Medulla oblongata (tissue), 1 donor: Measurements from ENCODE around the gene CCZ1B.
"Not testable (repeated sequence)": the region's sequence is repeated elsewhere in the genome, so short reads cannot be mapped to it uniquely, and the experiment has no call there.

Source experiments
- DNase-seq: peaks from one replicate; pipeline ENCODE4 v3.0.0-alpha.2; 2015; ENCODE audit errors: extremely low spot score

CCZ1B gene

DNA sequence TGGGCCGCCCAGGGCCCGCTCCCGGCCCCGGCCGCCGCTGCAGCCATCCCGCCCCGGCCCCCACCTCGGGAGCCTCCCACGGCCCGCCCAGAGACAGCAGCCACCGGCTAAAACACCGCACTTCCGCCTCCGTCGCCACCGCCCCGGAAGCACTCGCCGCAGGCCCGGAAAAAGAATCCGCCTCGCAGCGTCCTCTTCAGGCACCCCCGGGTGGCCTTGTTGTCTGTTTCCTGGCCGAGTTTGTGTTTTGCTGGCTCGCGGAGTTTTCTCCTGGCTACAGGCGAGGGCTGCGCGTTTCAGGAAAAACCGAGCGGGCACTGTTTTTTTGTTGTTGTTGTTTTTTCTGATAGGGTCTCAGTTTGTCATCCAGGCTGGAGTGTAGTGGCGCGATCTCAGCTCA lies at the start of gene CCZ1B:
Gene CCZ1B, minus strand, starts transcription at position 125 of the 400 bp plus-strand sequence. Its CDS starts 78 bp downstream, at position 47.
- DNase-seq, result peak; percentile 72

DNA sequence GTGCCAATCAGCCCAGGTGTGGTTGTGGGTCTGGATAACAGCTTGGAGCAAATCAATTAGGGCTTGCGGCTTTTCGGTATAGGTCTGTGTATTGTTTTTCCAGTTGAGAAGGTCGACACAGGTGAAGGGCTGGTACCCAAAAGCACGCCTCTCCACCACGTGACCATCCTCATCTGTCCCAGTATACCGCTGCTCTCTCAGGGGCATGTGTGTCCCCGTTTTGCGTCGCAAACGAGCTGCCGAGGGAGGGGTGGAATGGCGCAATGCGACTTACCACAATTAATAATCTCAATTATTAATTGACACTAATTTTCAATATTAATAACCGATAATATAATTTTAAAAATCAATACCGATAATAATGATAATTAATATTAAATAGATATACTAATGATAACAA lies 48.9 kb upstream of the CCZ1B start:
- DNase-seq, result not testable (repeated sequence)

DNA sequence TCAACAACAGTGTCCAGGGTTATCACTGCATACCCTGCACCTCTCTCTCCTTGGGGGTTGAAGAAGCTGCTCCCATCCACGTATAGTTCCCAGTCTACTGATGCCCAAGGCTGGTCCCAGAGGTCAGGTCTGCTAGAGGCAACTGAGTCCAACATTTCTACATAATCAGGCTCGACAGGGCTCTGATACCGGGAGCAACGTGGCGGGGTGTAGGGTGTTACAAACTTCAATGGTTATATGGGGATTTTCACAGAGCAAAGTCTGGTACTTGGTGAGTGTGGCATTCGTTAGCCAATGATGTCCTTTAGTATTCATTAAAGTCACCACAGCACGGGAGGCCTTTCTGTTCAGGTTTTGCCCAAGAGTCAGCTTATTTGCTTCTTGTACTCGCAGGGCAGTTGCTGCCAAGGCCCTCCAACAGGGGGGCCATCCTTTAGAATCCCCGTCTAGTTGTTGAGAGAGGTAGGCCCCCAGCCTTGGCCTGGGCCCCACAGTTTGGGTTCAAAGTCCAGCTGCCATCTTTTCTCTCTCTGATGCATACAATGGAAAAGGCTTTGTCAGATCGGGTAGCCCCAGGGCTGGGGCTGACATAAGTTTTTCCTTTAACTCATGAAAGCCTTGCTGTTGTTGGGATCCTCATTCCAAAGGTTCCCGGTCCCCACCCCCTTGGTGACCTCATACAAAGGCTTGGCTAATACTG lies 46.3 kb upstream of the CCZ1B start:
- not testable (repeated sequence) for DNase-seq

DNA sequence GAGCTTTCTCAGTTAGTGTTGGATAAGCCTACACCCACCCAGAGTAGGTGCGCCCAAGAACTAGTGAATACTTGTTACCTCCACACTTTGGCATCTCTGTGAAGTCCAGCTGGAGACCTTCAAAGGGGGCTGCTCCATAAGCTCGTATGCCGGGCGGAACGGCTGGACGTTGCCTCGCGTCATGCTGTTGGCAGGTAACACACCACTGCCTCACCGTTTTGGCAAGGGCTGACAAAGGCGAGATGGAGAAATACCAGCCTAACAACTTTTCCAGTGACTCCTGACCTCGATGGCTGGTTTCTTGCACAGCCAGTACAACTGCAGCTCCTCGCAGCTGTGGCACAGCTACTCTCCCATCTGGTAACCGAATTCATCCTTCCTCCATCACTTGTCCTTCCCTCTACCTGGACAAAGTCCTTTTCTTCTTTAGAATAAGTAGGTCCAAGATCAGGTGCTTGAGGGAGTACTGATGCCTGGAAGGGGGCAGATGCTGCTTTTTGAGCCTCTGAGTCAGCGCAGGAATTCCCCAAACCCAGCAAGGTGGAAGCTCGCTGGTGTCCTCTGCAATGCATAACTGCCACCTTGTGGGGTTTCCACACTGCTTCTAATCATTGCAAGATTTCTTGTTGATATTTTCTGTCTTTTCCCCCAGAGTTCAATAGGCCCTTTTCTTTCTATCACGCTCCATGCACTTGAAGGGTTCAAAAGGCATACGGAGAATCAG lies 45.5 kb upstream of the CCZ1B start:
- DNase-seq, result not testable (repeated sequence)

DNA sequence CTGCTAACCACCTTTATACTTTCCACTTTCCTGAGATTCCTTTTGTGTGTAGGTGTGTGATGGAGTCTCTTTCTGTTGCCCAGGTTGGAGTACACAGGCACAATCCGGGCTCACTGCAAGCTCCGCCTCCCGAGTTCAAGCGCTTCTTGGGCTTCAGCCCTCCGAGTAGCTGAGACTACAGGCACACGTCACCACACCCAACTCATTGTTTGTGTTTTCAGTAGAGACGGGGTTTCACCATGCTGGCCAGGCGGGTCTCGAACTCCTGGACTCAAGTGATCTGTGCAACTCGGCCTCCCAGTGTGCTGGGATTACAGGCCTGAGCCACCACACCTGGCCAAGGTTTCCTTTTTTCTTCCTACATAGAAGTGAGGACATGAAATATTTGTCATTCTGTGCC lies 38.7 kb upstream of the CCZ1B start:
- DNase-seq, result not testable (repeated sequence)

DNA sequence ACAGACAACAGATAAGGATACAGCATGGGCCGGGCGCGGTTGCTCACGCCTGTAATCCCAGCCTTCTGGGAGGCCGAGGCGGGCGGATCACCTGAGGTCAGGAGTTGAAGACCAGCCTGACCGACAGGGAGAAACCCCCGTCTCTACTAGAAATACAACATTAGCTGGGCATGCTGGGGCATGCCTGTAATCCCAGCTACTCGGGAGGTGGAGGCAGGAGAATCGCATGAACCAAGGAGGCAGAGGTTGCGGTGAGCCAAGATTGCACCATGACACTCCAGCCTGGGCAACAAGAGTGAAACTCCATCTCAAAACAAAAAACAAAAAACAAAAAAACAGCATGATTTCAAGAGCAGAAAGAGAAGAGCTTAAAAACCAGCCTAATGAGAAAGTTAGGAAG lies 38.1 kb upstream of the CCZ1B start:
- not testable (repeated sequence) for DNase-seq

DNA sequence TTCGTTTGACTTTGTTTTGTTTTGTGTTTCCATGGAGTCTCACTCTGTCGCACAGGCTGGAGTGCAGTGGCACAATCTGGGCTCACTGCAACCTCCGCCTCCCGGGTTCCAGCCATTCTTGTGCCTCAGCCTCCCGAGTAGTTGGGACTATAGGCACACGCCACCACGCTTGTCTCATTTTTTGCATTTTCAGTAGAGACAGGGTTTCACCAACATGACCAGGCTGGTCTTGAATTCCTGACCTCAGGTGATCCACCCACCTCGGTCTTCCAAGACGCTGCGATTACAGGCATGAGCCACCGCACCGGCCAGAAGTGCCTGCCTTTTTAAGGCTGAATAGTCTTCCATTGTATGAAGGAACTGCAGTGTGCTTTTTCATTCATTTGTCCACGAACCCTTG lies 36.8 kb upstream of the CCZ1B start:
- not testable (repeated sequence) for DNase-seq

DNA sequence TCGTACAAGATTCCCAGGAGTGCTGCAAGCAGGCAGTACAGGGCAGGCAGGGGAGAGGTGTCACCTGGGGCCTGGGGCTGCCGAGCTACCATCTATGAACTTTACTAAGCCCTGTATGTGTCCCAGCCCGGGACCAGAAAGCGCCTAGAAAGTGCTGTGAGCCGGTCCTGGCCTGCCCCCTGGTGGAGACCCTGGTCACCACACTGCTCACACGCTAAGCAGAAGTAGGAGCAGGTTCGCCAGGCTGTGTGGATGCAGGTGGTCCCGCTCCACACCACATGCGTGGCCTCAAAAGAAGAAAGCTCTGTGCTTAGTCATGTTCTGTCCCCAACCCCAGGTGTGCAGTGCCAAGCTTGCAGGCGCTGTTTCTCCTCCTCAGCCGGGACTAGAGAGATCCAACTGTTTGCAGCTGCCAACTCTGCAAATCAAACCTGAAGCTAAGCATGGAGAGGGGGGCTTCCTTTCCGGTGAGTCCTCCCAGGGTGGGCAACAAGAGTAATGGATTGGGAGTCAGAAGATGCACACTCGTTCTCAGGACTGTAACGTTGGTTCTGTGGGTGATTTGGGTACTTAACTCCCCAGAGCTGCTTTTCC lies 31.7 kb upstream of the CCZ1B start:
- DNase-seq, result peak; percentile 23

DNA sequence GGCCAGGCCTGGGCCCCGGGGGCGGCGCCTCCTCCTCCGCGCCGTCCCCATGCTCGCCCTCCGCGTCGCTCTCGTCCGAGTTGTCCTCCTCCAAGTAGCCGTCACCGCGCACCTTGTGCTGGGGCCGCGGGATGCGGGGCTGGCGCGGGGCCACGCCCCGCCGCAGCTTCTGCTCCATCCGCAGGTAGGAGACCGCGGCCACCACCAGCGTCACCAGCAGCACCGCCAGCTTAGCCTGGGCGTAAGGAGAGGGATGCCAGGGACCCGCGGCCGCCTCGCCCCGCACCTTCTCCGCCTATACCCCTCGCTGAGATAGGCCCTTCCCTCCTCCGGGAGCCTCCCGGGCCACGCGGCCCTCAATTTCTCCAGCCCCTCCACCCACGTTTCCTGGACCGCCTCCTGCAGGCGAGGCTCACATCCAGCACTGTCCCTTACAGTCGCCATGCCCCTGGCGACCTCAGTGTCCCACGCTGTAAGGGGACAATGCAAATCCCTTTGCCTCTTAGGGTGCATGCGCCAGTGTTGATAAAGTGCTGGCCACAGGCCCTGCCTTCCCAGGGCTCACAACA lies 29.6 kb upstream of the CCZ1B start:
- not testable (repeated sequence) for DNase-seq

DNA sequence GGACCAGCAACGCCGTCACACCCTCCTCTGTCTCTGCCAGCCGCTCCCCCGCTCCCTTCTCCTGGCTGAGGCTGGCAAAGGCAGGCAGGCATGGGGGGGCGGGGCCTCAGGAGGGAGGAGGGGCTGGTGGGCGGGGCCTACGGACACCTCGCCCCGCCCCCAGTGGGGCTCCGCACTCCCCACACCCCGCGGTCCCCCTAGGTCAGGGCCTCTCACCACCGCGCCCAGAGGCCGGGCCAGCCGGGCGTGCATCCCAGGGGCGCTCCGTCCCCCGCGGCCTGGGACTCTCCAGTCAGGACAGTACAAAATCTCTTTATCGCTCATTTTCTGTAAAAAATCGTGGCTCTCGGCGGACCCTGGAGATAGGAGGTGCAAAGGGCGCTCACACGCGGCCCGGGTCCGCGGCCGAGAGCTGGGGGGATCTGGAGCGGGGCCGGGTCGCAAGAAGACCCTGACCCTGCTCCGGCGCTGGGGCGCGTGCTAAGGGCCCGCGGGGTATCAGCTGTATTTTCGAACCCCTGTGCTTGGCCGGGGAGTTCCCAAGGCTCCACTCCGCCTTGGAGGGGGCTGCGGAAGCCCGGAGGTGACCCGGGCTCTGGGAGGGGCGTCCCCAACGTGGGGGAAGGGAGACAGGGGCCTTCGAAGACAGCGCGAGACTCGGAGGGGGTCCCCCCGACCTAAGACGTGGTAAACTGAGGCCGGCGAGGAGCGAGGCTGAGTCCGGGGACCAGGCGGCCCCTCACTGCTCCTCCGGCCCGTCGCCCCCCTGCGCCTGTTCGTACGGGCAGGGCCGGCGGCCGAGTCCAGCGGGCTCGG lies 28.9 kb upstream of the CCZ1B start:
- DNase-seq, result not testable (repeated sequence)

DNA sequence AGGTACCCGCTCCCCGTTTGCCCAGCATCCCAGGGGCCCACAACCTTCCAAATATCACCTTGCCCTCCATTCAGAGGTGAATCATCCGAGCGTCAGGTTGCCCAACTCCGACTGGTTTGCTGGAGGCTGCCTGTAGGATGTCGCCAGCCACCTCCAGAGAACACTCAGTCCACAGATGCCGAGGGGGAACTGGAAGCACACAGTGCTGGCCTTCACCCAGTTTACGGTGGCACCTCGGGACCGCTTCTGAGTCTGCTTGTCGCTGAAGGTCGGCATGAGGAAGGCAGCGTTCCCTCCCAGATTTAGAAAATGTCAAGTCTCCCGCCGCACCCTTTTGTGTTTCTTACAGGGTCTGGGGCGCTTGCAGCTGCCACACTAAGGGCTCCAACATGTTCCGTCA lies 27.6 kb upstream of the CCZ1B start:
- DNase-seq, result not testable (repeated sequence)

DNA sequence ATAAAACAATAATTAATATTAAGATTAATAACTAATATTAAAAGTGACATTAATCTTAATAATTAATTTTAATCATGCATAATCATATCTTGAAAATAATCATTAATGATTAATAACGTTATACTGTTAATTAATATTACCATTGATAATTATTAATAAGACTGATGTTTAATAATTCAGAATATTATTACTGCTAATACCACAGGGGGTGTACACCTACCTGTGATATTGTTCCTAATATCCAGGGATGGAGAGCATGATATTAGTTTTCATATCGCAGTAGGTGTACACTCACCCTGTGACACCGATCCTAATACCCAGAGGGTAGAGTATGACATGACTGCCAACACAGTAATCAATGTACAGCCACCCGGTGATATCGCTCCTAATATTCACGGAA lies 23.1 kb upstream of the CCZ1B start:
- not testable (repeated sequence) for DNase-seq

DNA sequence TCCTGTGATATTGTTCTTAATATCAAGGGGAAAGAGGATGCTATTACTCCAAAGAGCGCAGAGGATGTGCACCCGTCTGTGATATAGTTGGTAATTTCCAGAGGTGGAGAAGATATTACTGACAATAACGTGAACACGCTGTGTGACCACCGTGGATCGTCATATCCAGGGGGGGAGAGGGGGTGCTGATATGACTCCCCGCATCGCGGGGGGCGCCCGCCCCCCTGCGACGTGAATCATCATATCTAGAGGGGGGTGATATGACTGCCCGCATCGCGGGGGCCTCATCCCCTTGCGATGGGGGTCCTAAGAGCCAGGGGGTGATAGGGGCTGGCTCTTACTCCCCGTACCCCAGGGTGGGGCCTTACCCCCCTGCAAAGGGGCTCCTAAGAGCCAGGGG lies 21.7 kb upstream of the CCZ1B start:
- not testable (repeated sequence) for DNase-seq

DNA sequence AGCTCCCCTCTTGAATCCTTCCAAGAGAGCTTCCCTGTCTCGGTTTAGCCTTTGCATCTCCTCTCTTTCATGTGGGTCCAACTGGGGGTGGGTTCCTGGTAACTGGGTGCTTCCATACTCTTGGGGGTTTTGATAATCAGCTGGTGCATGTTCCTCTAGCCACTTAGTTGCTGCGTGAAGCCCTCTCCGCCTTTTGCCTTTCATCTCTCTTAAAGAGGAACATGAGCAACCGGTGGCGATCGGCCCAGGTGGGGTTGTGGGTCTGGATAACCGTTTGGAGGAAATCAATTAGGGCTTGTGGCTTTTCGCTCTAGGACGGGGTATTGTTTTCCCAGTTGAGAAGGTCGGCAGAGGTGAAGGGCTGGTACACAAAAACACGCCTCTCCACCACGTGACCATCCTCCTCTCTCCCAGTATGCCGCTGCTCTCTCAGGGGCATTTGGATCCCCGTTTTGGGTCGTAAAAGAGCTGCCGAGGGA lies 19.9 kb upstream of the CCZ1B start:
- DNase-seq, result not testable (repeated sequence)

DNA sequence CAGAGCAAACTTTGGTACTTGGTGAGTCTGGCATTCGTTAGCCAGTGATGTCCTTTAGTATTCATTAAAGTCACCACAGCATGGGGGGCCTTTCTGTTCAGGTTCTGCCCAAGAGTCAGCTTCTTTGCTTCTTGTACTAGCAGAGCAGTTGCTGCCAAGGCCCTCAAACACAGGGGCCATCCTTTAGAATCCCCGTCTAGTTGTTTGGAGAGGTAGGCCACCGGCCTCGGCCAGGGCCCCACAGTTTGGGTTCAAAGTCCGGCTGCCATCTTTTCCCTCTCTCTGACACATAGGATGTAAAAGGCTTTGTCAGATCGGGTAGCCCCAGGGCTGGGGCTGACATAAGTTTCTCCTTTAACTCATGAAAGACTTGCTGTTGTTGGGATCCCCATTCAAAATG lies 17.6 kb upstream of the CCZ1B start:
- DNase-seq, result not testable (repeated sequence)

DNA sequence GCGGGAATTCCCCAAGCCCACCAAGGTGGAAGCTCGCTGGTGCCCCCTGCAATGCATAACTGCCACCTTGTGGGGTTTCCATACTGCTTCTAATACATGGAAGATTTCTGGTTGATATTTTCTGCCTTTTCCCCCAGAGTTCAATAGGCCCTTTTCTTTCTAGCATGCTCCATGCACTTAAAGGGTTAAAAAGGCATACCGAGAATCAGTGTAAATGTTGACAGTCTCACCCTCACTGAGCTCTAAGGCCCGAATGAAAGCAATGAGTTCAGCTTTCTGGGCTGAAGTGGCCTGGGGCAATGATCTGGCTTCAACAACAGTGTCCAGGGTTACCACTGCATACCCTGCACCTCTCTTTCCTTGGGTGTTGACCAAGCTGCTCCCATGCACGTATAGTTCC lies 17.0 kb upstream of the CCZ1B start:
- DNase-seq, result not testable (repeated sequence)

DNA sequence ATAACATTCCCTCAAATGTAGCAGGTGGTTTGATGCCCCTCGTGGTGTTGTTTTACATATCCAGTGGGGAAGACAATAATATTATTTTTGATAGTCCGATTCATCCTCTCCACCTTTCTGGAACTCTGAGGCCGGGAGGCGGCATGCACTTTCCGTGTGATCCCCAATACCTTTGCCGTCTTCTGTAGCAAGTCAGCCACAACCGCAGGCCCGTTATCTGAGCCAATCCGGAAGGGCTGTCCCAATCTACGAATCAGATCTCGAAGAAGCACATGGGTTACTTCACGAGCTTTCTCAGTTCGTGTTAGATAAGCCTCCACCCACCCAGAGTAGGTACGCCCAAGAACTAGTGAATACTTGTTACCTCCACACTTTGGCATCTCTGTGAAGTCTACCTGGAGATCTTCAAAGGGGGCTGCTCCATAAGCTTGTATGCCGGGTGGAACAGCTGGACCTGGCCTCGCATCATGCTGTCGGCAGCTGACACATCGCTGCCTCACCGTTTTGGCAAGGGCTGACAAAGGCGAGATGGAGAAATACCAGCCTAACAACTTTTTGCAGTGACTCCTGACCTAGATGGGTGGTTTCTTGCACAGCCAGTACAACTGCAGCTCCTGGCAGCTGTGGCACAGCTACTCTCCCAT lies 16.3 kb upstream of the CCZ1B start:
- DNase-seq, result not testable (repeated sequence)

DNA sequence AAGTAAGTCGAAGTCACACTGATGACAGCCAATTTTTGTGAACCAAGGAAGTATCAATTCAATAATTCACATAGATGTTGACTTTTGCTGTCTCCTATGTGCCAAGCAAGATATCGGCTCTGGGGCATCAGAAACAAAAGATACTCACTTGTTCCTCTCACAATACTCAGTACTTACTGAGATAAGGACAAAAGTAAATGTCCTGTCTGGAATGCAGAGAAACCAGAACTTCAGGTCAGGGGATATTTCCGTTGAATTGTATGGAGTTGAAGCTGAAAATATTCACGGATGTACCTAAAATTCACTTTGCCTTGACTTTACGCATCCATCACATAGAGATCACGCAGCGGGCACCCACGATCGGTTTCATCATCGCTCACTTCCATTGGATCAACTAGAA lies 11.0 kb upstream of the CCZ1B start:
- DNase-seq, result not testable (repeated sequence)

DNA sequence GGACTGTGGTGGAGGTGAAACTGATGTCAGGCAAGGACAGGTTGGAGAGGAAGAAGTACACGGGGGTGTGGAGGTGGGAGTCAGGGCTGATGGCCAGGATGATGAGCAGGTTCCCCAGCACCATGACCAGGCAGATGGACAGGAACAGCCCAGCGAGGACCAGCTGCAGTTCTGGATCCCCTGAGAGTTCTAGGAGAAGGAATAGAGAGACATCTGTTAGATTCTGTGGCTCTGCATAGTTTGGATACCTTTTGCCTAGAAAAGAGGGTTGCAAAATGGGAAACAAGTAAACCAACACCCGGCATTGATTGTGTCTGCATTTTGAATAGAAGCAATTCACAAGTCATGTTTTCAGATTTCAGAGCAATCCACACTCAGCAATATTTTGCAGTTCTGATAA lies 9.4 kb upstream of the CCZ1B start:
- not testable (repeated sequence) for DNase-seq

DNA sequence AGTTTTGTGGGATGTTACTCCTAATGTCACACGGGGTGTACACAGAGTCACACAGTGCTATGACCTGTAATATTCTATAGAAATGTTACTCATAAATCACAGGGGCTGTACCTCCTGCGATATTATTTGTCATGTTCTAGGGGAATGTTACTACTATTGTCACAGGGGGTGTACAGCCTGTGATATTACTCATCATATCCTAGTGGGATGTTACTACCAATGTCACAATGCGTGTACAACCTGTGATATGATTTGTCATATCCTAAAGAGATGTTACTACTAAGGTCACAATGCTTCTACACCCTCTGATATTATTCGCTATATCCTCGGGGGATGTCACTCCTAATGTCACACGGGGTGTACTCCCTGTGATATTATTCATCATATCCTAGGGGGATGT lies 7.6 kb upstream of the CCZ1B start:
- no peak for DNase-seq
